HG03108 (cell line): ENCODE data around the gene APBA3.
"Not testable (repeated sequence)": the region's sequence is repeated elsewhere in the genome, so short reads cannot be mapped to it uniquely, and the experiment has no call there.

Experiments used
- ATAC-seq: cut with Tn5 transposase; IDR thresholded peaks from one replicate; pipeline ENCODE4 v1.9.1; 2021; ENCODE audit warnings: moderate library complexity; ENCODE audit not compliant: unreplicated experiment

Gene APBA3

GRCh38 chr19:3771906-3772455, 10.5 kb upstream of the APBA3 start, which contains the start of gene RAX2:
Gene RAX2 (minus strand): TSS chr19:3772228. CDS start chr19:3771742, 486 bp downstream.
- ATAC-seq = no peak

DNA sequence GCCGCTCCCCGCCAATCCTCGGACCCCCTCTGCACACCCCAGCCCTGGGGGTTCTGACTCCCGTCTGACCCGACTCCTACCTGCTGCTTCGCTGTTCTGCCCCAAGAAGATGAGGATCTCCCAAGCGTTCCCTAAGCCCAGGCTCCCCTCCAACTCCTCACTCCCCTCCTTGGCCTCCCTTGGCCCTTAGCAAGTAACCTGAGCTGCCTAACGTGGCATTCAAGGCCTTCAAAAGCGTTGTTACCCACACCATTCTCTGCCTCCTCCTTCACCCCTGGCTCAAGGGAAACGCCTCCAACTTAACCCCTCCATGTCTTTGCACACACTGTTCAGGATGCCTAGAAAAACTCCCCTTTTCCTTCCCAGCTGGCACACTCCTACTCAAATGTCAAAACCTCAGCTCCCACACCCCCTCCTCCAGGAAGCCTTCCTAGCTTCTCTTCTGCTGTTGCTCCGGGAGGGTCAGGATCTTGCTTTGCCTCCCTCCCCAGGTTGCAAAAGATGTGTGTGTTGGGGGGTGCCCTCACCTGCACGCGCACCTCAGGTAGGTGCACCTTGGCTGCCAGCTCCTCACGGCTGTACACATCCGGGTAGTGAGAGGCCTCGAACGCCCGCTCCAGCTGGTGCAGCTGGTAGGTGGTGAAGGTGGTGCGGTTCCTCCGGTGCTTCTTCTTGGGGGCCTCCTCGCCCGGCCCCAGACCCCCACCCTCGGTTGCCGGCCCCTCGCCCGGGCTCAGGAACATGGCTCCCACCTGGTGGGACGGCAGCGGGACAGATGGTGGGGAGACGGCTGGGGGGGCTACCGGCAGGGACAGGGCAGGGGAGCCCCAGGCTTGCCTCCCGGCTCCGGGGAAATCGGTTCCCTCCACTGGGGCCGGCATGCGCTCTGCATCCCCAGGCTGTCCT, 9.8 kb upstream of the APBA3 start:
- no peak for ATAC-seq

GRCh38 chr19:3770136-3770999, 8.9 kb upstream of the APBA3 start:
- no peak for ATAC-seq

DNA sequence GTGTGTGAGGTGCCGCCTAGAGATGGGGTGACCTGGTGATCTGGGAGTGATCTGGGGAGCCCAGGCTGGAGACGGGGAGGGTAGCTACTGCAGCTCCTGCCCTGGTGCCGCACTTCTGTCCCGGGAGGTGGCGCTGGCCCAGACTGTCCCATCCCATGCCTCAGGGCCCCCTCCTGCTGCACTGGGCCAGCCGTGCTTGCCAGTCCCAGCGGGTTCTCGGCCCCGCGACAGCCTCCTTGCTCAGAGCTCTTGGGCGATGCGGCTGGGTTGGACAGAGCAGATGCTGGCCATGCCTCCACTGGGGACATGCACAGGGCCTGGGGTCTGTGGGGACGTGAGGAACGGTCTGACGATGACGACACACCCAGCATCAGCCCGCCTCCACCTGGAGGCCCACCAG, 8.0 kb upstream of the APBA3 start:
- no peak for ATAC-seq

DNA sequence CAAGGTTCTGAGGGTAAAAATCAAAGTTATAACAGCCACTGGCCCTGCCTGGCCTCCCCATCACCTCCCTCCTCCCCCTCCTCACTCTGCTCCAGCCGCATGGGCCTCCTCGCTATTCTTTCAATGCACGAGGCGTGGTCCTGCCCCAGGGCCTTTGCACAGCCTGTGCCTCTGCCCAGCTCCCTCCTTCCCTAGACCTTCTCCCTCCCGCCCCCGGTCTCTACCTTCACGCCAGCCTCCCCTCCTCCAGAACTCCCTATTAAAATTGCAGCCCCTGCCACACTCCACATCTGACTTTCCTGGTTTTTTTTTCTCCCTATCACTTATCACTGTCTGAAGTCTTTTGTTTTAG, 7.2 kb upstream of the APBA3 start:
- no peak for ATAC-seq

DNA sequence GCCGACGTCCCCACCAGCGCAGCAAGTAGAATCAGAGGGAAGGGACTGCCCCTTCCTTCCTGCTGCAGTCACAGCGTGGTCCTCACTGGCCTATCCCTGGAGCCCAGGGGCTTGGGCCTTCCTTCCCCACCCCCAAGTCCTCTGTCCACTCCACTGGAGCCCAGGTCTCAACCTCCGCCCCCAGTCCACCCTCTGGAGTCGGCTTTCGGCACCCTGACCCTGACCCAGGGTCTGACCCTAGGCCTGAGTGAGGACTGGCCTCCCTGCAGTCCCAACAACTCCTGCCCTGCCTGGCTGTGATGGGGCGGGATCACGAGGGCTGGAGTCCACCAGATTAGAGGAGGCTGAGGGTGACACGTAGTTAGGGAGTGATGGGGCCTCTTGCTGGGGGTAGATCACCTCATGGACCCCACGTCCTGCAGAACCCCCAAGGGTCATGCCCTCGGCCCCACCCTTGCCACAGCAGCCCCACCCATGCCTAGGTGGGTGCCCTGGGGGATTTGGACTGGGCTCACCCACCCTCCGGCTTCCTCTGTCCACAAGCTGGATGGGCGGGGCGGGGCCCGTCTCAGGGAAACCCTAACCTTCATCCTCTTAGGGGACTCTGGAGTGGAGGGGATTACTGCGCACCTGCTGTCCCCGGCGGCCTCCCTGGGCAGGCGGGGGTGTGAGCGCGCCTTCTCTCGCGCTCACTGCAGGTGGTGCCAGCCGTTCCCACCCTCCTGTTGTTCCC, 6.7 kb upstream of the APBA3 start:
- ATAC-seq = no peak

DNA sequence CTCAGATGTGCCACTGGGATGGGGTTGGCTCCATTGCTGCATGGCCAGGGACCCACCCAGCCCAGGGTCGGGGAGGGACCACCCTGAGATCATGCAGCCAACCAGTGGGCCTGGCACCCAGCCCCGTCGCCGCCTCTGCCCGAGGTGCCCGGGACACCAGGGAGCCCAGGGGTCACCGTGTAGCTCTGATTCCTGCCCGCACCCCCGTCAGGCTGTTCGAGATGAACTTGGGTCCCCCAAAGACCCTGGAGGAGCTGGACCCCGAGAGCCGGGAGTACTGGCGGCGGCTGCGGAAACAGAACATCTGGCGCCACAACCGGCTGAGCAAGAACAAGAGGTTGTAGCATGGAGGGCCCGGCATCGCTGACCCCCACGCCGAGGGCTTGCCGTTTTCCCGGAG, 5.6 kb upstream of the APBA3 start:
- ATAC-seq = no peak

DNA sequence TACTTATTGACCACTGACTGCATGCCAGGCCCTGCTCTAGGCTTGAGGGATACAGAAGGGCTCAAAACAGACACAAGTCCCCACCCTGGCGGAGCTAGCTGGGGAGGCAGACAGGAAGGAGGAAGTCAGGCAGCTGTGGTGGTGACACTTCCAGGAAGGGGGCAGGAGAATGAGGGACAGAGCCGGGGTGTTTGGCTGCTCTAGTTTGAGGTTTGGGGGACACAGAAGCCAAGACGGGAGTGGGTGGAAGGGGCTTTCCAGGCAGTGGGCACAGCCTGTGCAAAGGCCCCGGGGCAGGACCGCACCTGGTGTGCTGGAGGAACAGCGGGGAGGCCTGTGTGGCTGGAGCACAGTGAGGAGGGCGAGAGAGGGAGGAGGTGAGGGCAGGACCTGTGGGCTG, 5.0 kb upstream of the APBA3 start:
- no peak for ATAC-seq

GRCh38 chr19:3765757-3766156, 4.3 kb upstream of the APBA3 start:
- not testable (repeated sequence) for ATAC-seq

DNA sequence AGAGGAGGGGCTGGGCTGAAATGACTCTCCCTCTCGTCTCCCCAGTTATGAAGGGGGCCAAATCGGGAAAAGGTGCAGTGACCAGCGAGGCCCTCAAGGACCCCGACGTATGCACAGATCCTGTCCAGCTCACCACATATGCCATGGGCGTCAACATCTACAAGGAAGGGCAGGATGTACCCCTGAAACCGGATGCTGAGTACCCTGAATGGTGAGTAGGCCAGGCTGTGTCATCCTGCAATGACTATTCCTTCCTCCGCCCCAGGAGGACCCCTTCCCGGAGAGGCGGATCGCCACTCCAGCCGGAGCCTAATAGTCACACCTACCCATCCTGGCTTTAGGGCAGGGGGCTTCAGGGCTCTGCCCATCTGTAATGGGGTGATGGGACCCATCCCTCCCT, 3.6 kb upstream of the APBA3 start:
- no peak for ATAC-seq

DNA sequence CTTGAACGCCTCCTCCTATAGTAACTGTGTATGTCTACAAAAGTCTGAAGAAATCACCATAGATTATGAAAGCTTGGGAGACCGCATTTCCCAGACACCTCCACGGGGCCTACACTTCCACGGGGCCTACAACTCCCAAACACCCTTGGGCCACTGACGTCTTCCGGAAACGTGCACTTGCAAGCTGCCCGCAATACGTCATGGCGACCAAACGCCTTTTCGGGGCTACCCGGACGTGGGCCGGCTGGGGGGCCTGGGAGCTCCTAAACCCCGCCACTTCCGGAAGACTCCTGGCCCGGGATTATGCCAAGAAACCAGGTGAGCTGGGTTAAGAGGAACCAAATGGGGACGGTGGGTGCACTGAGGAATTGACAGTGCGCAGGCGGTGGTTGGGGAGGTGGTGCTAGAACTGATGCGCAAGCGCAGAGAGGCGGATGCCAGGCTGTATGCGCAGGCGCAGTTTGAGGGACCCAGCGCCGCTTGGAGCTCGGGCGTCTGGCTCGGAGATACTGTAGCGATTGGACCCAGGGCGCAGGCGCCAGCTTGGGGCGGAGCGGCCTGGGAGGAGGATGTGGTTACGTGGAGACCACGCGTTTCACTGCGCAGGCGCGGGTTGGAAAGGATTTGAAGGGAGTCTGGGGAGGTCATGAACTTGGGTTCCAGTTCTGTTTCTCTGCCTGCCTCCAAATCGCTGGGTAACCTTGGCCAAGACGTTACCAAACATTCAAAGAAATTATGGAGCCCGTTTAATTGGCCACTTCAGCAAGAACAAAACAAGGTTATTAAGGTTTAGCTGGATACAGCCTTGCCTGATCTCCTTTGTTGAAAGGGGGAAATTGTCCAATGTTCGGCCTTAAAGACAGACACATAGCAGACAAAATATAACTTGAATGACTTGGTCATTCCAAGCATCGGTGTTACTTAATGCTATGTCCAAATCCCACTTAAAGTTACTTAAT, 1.3 kb upstream of the APBA3 start, which contains the start of gene MRPL54:
TSS of gene MRPL54 (plus strand) at position 182 of the 959 bp plus-strand sequence. CDS start at position 201, 19 bp downstream.
- ATAC-seq = peak; percentile 72

- ATAC-seq = no peak
These were observed 610 bp upstream of the APBA3 start for GRCh38 chr19:3762130-3762473.

- no peak for ATAC-seq
These were observed 576 bp downstream of the APBA3 start for GRCh38 chr19:3760871-3761361.

DNA sequence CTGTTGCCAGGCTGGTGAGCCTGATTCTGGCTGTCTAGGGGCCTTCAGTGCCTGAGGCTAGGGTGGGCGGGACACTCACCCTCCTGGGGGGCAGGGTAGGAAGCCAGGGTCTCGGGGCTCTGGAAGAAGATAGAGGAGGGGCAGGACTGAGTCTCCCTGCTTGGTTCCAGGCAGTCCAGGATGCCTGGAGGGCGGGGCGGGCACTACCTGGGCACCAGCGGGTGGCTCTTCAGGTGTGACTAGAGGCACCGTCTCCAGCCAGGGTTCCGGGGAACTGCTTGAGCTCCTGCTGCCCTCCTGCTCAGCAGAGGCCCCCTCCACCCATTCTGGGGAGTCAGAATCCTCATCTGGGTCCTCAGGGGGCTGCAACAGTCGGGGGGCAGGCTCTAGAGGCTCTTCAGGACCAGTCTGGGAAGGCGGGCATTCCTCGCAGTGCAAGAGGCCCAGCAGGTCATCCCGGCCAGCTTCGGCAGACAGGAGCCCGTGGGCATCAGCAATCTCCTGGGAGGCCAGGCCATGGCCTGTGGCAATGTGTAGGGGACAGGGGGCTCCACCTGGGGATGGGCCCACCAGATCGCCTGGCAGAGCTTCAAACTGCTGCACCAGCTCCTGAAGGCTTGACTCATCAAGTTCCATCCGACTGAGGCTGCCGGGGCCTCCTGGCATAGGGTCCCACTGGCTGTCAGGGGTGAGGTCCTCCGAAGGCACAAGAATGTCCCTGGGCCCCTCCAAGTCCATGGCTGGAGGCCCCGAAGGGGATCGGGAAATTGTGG, 1.8 kb downstream of the APBA3 start:
- ATAC-seq = no peak

DNA sequence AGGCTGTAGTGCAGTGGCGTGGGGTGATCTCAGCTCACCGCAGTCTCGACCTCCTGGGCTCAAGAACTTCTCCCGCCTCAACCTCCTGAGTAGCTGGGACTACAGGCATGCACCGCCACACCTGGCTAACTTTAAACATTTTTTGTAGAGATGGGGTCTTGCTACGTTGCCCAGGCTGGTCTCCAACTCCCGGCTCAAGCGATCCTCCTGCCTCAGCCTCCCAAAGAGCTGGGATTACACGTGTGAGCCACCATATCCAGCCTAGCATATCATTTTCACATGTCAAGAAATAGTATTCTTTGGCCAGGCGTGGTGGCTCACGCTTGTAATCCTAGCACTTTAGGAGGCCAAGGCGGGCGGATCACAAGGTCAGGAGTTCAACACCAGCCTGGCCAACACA, 3.2 kb downstream of the APBA3 start:
- ATAC-seq = not testable (repeated sequence)

GRCh38 chr19:3757705-3758104, 3.8 kb downstream of the APBA3 start:
- not testable (repeated sequence) for ATAC-seq

DNA sequence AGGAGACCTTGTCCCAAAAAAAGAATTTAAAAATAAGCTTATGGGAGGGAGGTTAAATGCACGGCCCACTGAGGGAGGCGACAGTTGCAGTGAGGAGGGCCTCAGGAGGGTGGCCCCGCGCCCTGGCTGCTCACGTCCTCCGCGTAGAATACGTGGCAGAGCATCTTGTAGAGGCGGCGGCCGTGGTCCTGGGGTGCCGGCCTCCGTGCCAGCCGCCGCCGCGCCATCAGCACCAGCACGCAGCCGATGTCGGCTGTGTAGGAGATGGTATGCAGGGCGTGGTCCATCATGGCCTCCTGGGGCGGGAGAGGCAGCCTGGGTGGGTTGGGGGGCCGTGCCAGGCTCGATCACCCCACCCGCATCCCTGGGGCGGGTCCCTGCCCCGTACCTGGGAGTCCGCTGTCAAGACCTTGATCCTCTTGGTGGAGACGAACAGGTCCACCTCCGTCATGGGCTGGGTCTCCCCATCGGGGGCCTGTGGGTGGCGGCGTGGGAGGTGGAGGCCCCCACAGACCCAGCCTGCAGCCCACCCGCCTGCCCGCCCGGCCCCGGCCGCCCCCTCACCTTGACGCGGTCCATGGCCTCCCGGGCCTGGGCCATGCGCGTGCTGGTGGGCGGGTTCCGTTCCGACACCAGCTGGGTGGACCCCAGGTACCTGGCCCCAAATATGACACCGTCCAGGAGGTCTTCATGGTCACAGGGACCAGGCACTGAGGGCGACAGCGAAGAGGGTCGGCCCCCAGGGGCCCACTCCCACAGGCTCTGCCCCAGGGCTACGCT, 7.7 kb downstream of the APBA3 start:
- no peak for ATAC-seq

GRCh38 chr19:3752492-3752891, 9.0 kb downstream of the APBA3 start:
- no peak for ATAC-seq
